Gastrocnemius medialis (tissue), 4 donors: ENCODE measurements around the gene NSRP1.

ENCODE experiments used
- POLR2A ChIP-seq, 2 donors: fragments of 450-650 bp; IDR thresholded peaks; one replicate each; pipeline ENCODE4 v1.6.1; 2017; ENCODE audit warnings: antibody characterized with exemption in 2 of 2, mild to moderate bottlenecking in 2 of 2, moderate library complexity in 2 of 2
- TF ChIP-seq, protein P1 (sequence below), 5 experiments: fragments of 450-650 bp in 3 of 5; fragments of 200-600 bp in 2 of 5; sonication (generic) in 2 of 5; IDR thresholded peaks in 4 of 5; conservative IDR thresholded peaks in 1 of 5; 1 replicate in 4 of 5; 2 replicates in 1 of 5; pipeline ENCODE4 v1.5.1; 2016 to 2019; ENCODE audit warnings: antibody characterized with exemption in 5 of 5, mild to moderate bottlenecking in 3 of 5, moderate library complexity in 3 of 5

DNA sequence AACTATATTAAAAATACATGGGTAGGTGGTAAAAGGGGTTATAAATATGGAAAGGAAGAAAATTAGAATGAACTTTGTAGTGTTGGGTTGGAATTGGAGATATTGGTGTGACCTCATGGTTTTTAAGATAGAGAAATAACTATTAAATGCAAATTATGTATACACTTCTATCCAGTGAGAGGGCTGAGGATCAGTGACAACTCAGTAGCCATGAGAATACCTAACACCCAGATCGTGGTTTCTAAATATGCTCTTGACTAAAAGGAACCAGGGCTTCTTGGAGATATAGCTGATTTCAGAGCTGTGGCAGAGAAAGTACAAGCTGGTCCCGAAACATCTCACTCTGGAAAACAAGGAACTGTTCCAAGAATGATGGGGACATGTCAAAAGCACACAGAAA is 74.5 kb downstream of the NSRP1 start:
- TF ChIP-seq POLR2A (IDR thresholded peaks at IDR 0.05), result no peak
- TF ChIP-seq, protein P1, sequence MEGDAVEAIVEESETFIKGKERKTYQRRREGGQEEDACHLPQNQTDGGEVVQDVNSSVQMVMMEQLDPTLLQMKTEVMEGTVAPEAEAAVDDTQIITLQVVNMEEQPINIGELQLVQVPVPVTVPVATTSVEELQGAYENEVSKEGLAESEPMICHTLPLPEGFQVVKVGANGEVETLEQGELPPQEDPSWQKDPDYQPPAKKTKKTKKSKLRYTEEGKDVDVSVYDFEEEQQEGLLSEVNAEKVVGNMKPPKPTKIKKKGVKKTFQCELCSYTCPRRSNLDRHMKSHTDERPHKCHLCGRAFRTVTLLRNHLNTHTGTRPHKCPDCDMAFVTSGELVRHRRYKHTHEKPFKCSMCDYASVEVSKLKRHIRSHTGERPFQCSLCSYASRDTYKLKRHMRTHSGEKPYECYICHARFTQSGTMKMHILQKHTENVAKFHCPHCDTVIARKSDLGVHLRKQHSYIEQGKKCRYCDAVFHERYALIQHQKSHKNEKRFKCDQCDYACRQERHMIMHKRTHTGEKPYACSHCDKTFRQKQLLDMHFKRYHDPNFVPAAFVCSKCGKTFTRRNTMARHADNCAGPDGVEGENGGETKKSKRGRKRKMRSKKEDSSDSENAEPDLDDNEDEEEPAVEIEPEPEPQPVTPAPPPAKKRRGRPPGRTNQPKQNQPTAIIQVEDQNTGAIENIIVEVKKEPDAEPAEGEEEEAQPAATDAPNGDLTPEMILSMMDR (IDR thresholded peaks at IDR 0.05 in 4 of 5, conservative IDR thresholded peaks at IDR 0.05 in 1 of 5), result no peak
